HG02943 (cell line): ENCODE data around the gene LMAN2.
"Not testable (repeated sequence)": the region's sequence is repeated elsewhere in the genome, so short reads cannot be mapped to it uniquely, and the experiment has no call there.

Source experiments
- ATAC-seq: cut with Tn5 transposase; IDR thresholded peaks from one replicate; pipeline ENCODE4 v1.9.1; 2021; ENCODE audit warnings: mild to moderate bottlenecking, low read depth, moderate library complexity; ENCODE audit not compliant: unreplicated experiment

LMAN2 gene

DNA sequence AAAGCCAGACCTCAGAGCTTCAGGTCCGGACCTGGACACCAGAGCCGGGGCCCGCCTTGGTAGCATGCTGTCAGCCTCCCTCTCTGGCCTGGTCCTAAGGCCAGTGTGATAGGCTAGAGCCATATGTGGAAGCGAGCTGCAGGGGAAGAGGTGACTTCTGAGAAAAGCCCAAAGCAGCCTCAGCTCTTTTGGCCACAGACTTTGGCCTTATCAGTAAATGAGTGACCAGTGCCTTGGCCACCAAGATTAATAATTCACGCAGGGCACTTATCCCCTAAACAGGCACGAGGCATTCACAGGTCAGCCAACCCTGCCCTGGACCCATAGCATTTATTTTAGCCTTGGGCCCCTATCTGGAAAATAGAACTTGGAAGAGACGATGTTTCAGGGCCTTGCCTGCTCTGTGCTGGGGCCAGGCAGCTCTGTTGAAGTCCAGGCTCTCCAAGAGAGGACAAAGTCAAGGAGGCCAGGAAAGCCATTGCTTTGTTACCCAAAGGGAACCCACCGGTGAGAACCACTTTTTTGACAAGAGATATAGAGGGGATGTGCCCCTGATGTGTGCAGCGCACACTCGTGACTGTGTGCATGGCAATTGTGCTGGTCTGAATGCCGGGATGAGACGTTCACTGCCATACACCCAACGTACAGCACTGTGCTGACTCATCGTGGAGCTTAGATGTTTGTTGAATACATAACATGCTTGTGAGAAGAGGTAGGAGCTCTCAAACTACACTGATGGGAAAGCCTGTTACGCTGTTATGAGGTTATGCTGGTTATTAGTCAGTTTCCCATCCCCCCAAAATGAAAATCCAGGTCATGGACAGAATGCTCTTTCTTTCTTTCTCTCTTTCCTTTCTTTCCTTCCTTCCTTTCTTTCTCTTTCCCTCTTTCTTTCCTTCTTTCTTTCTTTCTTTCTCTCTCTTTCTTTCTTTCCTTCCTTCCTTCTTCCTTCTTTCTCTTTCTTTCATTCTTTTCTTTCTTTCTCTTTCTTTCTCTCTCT lies 27.7 kb upstream of the LMAN2 start:
- peak; percentile 65 for ATAC-seq

DNA sequence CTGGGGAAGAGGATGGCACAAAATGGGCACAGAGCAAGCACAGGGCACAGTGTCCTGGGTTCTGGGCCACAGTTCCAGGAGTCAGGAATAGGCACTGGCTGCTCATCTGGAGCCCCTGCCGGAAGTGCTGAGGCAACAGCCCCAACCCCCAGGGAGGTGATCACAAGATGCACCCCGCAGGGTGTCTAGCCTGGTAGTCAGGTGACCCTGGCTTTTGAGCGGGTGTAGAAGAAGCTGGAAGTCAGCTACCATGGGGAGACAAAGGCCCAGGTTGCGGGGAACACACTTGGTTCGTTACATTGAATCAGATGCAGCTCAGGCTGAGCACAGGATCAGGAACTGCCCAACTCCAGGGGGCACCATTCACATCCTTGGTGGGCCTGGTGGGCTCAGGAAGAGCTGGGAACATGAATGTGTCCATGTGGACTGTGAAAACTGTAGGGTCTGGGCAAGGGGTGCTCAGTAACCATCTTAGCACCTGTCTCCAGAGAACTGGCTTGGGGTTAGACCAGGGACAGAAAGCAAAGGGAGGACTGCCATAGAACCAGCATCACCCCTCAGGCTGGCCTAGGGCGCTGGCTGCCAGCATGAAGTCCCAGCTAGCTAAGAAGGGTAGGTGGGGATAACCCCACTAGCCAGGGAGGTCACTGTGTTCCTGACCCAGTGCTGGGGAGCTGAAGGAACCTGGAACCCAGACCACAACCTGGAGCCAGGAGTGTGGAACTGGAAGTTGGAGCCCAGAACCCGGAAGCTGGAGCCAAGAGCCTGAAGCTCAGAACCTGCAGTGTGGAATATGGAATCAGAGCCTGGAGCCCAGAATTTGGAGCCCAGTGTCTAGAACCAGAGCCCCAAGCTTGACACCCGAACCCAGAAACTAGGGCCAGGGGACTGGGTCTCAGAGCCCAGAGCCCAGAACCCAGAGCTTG lies 26.6 kb upstream of the LMAN2 start:
- ATAC-seq, result no peak

DNA sequence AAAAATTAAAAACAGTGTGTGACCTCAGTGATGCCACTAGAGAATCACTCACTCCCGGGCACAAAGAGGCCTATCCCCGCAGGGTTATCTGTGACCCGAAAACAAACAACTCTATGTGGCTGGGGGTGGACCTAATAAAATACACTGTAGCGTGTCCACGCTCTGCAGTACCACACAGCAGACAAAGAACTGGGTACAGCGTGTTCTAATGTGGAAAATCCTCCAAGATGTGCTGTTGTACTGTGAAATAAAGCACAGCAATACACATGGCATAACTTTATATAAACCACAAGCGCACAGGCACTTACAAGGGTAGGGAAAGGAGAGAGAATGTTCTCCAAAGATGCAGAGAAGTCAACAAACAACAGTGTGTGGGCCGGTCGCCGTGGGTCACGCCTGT lies 24.6 kb upstream of the LMAN2 start:
- no peak for ATAC-seq

DNA sequence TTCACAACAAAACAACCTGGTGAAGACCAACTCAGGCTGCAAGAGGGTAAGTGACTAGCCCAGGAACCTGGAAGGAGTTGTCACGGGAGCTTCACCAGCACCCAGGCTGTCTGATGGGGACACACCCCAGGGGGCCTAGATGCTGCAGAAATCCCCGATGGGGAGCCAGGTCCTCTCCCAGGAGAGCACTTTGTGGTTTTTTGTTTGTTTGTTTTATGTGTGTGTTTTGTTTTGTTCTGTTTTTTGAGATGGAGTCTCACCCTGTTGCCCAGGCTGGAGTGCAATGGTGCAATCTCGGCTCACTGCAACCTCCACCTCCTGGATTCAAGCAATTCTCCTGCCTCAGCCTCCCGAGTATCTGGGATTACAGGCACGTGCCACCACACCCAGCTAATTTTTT lies 24.0 kb upstream of the LMAN2 start:
- ATAC-seq, result not testable (repeated sequence)

DNA sequence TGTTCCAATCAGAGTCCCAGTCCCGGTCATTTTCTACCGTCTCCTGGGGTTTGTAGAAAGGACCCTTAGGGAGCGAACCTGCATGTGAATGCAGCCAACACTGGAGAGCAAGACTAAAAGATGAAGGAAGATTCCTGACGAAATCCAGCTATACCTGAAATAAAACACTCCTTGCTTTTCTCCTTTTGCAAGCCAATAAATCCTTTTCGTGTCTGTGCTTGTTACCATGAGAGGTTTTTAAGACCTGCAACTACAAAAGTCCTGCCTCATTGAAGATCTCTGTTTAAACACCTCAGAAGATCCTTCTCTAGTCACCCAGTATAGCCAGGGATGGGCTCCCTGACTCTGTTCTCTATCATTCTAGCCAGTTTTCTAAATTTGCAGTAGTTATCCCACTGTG lies 22.7 kb upstream of the LMAN2 start:
- ATAC-seq, result no peak

DNA sequence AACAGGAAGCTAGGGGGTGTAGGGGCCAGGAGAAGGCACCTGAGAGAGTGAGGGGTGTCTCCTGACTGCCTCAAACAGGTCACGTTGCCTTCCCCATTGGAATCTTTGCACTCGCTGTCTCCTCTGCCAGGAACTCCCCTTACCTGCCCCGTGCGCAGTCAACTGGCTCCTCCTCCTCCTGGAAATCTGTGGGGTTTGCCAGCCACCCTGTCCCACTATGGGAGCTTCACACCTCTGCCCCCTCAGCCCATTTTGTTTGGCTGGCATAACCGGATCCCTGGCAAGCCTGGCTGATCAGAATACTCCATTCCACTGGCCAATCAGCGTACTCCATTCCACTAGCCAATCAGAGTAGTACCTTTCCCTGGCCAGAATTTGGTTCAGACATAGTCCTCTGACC lies 22.3 kb upstream of the LMAN2 start:
- no peak for ATAC-seq

DNA sequence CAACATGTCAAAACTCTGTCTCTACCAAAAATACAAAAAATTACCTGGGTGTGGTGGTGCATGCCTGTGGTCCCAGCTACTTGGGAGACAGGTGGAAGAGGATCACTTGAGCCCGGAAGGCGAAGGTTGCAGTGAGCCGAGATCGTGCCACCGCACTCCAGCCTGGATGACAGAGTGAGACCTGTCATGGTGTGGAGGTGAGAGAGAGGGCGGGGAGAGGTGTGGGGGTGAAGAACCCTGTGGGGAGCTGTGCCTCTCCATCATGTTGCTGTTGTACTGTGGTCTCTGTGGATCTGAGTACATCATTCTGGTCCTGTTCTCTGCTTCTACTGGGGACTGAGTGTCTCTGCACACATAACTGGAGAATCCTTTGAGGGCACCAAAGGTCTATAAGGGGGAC lies 21.4 kb upstream of the LMAN2 start:
- no peak for ATAC-seq

DNA sequence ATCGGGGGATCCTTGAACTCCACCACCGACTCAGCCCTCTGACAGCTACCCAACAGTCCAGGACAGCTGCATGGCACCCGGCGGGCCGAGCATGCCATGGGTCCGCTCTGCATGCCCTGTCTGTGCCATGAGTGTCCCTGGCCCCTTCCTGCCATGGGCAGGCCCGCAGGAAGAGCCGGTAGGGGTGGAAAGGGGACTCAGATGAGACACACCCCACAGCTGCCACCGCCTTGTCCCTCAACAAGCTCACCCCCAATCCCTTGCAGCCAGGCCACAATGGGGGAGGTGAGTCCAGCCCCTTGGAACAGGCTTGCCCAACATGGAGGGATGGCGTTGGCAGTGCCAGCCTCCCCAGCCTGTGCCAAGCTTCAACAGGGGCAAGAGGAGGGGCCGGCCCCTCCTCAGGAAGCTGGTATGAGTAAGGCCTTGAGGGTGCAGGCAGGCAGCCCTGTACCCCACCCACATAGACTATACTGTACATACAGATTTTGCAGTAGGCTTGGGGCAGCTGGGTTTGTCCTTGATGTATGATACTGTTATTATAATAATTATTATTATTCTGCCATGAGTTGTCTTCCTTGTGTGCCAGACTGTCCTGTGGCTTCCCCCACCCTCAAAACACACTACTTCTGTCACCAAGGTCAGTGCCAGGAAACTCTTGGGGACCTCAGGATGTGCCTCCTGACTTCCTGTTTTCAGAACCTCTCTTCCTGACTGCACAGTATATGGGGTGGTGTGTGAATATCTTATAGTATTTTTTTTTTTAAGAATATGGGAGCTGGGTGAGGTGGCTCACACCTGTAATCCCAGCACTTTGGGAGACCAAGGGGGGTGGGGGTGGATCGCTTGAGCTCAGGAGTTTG lies 20.8 kb upstream of the LMAN2 start:
- ATAC-seq, result no peak

DNA sequence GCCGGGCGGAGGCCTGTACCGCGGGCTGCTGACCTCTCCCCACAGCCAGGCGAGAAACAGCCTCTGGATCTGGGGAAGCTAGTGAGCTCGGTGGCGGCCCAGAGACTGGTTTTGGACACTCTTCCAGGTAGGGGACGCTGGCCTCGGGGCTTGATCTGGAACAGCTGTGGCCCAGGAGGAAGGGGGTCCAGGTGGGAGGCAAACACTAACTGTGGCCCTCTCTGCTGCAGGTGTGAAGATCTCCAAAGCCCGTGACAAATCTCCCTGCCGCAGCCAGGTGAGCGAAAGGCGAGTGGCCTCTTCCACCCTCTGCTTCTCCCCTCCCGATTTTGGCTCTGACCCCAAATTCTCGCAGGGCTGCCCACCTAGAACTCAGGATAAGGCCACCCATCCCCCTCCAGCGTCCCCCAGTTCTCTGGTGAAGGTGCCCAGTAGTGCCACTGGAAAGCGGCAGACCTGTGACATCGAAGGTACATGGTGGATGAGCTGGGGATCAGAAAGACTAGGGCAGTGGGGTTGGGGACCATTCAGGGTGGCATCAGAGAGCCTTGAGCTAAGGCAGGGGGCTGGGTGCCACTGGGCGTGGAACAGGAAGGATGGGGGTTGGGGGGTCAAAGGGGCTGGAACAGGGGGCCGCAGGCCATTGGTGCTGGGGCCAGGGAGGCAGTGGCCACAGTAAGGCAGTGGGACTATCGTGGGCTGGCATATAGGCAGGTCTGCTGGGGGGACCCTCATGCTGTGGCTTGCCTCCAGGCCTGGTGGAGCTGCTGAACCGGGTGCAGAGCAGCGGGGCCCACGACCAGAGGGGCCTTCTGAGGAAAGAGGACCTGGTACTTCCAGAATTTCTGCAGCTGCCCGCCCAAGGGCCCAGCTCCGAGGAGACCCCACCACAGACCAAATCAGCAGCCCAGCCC lies 19.9 kb upstream of the LMAN2 start:
- ATAC-seq, result no peak

DNA sequence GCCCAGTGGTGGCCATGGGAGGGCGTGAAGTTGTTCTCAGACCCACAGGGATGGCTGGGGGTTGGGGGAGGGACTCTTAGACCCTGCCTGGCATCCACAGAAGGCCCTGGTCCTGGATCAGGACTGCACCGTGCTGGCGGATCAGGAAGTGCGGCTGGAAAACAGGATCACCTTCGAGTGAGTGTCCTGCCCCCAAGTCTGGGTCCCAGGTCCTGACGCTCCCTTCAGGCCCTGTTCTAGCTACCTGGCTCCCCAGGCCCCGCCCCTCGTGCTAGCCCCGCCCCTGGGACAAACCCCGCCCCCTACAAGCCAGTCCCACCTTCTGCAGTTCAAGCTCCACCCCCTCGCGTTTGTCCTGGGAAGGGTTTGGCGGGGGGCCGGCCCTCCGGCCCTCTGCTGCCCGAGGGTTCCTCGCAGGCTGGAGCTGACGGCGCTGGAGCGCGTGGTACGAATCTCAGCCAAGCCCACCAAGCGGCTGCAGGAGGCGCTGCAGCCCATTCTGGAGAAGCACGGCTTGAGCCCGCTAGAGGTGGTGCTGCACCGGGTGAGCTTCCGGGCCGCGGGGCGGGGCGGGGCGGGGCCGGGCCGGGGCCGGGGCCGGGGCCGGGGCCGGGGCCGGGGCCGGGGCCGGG lies 19.1 kb upstream of the LMAN2 start:
- ATAC-seq, result no peak

DNA sequence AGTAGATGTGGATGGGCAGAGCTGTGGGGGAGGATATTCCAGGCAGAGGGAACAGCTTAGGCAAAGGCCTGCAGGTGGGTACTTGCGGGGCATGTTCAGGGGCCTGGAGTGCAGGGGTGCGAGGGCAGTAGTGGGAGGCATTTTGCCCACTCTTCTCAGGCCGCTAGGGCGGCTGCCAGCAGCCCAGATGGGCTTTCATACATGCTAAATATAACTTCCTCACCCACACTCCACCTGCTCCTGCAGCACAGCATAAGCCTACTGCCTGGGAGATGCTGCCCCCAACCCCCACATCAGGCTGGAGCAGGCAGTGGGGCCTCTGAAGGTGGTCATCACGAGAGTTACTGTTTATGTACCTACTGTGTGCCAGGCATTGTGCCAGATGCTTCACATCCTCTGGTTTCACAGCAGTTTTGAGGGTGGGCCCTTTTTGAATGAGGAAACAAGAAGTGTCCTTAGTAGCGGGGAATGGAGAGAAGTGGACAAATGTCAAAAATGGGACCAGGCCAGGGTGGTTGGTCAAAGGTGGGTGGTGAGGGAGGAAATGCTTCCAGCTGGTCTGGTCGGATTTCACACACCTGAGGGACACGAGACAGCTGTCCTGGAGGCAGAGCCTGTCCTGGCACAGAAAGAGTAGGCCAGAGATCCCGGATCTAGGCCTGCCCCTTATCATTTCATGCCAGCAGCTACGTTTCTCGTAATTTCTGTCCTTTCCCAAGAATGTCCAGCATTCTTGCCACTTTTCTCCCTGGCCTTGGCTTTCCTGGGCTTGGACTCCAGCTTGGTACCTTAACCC lies 18.4 kb upstream of the LMAN2 start:
- no peak for ATAC-seq

DNA sequence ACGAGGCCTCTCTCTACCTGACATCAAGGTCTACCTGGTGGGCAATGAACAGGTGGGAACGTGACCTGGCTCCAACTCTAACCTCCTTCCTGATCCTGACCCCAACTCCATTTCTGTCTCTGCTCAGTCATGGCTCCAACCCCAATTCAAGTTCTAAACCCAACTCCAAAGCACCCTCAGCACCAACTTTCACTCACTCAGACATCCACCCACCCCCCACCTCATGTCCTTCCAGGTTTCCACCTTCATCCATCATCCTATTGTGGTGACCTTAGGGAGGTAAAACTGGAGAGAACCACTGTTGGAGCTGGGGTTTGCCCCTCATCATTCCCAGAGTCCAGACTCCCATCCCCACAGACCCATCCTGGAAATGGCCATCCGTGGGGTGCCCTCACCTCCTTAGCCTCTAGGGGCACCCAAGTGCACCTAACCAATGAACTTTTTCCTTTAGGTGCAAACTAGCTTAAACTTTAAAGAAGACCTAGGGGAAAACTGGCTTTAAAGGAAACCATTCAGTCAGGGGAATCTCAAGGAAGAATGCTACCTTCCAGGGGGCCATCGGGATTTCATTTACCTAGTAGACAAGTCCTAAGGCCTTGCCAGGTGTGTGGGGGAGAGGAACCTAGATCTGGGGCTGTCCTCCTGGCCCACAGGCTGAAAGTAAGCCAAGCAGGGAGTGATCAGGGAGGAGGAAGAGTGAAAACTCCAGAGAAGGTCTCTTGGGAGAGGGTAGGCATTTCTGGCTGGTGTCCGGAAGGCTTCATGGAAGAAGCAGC lies 17.6 kb upstream of the LMAN2 start:
- no peak for ATAC-seq

DNA sequence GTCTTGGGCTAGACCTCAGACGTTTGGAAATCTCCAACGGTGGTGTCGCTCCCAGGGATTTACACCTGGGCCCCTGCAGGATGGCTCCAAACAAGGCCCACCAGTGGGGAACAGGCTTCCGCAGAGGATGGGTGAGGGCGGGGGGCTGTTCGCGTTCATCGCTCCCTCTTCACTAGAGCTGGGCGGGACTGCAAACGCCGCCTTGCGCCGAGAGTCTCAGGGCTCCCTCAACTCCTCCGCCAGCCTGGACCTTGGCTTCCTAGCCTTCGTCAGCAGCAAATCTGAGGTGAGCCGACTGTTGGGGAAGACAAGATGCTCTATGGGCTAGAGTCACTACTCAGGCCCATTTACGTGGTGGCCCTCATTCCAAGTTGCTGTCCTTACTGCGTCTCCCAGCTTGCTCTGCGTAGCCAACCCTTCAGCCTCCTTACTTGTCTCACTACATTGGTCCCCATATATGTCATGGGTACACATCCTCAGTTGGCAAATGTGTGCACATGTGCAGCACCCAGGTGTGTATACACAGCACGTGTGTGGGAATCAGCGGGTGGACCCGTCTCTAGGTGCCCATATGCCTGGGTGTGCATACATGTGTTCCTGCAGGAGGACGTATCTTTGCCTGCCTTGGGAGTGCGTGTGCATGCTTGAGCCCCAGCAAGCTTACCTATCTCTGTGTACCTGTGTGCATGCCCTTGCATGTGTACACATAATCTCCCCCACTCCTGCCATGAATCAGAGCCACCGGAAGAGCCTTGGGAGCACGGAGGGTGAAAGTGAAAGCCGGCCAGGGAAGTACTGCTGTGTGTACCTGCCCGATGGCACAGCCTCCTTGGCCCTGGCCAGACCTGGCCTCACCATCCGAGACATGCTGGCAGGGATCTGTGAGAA lies 16.8 kb upstream of the LMAN2 start:
- no peak for ATAC-seq

DNA sequence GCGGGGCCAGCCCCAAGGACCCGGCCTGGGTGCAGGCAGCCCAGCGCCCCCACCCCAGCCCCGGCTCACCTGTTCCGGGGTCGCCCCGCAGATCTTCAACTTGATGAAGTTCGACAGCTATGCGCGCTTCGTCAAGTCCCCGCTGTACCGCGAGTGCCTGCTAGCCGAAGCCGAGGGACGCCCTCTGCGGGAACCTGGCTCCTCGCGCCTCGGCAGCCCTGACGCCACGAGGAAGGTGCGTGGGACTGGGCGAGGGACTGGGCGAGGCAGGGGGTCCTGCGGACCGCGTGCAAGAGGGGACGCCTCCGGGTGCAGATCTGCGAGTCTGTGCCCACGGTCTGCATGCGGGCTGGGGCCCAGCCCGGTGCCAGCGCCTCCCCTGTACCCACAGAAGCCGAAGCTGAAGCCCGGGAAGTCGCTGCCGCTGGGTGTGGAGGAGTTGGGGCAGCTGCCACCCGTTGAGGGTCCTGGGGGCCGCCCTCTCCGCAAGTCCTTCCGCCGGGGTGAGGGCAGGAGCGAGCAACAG lies 15.9 kb upstream of the LMAN2 start:
- no peak for ATAC-seq

DNA sequence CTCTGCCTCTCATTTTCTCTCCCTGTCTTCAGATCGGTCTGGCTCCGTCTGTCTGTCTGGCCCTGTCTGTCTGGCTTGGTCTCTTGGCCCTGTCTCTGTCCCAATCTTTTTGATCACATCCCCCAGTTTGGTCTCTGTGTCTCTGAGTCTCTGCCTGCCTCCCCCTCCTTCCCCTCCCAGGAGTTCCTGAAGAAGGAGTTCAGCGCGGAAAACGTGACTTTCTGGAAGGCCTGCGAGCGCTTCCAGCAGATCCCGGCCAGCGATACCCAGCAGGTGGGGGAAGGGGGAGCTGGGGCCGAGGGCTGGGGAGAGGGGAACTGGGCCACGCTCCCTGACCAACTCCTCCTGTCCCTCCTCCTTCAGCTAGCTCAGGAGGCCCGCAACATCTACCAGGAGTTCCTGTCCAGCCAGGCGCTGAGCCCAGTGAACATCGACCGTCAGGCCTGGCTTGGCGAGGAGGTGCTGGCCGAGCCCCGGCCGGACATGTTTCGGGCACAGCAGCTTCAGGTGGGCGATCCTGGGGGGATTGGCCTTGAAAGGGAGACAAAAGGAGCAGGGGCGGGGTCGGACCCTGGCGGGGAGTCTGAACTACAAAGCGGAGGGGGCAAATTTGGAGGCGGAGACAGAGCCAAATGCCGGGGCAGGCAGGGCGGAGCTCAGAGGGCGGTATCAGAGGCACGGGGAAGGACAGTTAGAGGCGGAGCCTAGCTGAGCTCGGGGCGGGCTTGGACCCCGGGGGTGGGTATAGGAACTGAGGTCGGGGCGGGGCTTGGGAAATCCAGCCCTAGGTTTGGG lies 15.3 kb upstream of the LMAN2 start:
- ATAC-seq, result no peak
